Pulmonary artery endothelial cell (primary cell): ENCODE measurements around the gene NACC2. TPM values are rescaled to one million over a fixed set of nuclear protein-coding genes. Genes with fewer than 3 reads are reported as not detected.
"Not testable (repeated sequence)": the region's sequence is repeated elsewhere in the genome, so short reads cannot be mapped to it uniquely, and the experiment has no call there.

Experiments
- DNase-seq: peaks from one replicate; pipeline ENCODE4 v3.0.0-alpha.2; 2011; ENCODE audit warnings: low read depth, low spot score
- total RNA-seq: library from RNA; depleted of rRNA; stranded (reverse); fragments of >200 nt; gene quantifications from 2 replicates; pipeline ENCODE4 v1.2.3, GENCODE V29; 2014

The NACC2 gene
- total RNA-seq, 1 donor from 2014 or later = 25.5 TPM

GRCh38 chr9:136110082-136111061 lies 15.3 kb upstream of the NACC2 start:
- no peak for DNase-seq

GRCh38 chr9:136109351-136110081 lies 14.4 kb upstream of the NACC2 start:
- DNase-seq = peak; percentile 57

- DNase-seq = no peak
Observed at GRCh38 chr9:136108648-136109266, 13.7 kb upstream of the NACC2 start.

GRCh38 chr9:136107953-136108647 lies 13.0 kb upstream of the NACC2 start:
- DNase-seq = no peak

GRCh38 chr9:136107155-136107952 lies 12.3 kb upstream of the NACC2 start:
- no peak for DNase-seq

- no peak for DNase-seq
Observed at GRCh38 chr9:136105398-136106135, 10.5 kb upstream of the NACC2 start.

DNA sequence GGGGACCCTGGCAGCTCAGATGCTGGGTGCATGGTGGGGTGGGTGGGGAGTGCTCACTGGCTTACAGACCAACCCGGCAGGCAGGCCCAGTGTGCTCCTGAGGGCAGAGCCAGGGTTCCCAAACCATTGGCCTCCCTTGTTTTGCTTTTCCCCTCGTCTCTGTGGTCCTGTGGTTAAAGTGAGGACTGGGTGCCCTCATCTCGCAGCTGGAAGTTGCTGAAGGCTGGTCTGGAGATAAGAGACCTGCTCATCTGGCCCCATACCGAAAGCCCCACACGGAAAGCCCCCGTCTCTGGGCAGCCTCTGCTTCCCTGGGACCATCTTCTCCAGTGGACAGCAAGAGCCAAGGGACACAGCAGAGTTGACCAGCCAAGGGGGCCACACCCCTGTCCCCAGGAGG lies 9.8 kb upstream of the NACC2 start:
- DNase-seq = no peak

DNA sequence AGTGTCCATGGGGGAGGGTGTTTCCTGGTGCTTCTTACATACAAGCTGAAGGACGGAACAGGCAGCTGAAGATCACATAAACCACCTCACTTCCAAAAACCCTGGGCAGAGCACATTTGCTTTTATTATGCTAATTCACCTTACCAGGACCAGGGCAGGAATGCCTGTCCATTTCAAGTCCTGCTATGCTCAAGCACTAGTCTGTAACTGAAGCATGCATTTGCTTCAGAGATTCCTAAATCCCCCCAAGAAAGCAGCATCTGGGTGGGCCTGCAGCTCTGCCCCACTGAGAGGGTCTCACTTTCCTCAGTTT lies 9.4 kb upstream of the NACC2 start:
- DNase-seq = no peak

DNA sequence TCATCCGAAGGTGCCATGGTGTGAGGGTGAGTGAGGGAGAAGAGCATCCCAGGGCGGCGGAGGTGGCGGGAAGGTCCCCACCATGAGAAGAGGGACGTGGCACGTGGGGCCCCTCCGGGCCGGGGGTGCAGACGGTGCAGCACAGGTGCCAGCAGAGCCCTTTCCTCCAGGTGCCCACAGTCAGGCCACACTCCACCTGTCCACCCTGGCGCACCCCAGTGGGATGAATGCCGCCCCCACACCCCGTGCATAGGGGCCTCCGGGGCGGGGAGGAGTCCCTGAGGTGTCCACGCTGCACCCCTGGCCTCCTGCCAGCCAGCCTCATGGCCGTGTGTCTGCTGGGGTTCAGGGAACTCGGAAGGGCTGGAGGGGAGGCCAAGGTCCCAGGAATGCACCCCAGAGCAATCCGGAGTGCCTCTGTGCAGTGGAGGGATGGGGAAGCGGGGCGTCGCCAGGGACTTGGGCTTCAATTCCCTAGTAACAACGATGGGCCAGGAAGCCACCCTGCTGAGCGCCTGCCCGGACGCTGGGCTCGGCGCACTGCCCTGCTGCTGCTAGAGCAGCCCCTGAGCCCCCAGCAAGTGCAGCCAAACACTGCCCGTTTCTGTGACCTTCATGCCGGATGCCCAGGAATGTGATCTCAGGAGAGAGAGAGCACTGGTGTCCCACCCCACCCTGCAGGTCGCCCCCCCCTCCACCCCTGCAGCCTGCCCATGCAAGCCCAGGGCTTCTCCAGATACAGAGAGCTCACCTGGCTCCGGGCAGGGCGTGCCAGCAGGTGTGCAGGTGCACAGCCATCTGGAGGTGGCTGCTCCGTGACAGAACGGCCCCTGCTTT lies 8.8 kb upstream of the NACC2 start:
- no peak for DNase-seq

DNA sequence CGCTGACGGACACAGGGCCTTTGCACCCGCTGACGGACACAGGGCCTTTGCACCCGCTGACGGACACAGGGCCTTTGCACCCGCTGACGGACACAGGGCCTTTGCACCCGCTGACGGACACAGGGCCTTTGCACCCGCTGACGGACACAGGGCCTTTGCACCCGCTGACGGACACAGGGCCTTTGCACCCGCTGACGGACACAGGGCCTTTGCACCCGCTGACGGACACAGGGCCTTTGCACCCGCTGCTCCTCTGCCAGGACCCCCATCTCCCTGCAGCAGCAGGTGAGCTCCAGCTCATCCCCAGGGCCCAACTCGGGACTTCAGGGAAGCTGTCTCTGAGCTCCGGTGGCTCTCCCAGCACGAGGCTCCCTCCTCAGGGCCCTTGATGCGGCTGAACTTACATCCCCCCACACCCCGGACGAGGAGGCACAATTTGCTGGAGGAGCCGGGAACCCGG lies 6.6 kb upstream of the NACC2 start:
- not testable (repeated sequence) for DNase-seq

DNA sequence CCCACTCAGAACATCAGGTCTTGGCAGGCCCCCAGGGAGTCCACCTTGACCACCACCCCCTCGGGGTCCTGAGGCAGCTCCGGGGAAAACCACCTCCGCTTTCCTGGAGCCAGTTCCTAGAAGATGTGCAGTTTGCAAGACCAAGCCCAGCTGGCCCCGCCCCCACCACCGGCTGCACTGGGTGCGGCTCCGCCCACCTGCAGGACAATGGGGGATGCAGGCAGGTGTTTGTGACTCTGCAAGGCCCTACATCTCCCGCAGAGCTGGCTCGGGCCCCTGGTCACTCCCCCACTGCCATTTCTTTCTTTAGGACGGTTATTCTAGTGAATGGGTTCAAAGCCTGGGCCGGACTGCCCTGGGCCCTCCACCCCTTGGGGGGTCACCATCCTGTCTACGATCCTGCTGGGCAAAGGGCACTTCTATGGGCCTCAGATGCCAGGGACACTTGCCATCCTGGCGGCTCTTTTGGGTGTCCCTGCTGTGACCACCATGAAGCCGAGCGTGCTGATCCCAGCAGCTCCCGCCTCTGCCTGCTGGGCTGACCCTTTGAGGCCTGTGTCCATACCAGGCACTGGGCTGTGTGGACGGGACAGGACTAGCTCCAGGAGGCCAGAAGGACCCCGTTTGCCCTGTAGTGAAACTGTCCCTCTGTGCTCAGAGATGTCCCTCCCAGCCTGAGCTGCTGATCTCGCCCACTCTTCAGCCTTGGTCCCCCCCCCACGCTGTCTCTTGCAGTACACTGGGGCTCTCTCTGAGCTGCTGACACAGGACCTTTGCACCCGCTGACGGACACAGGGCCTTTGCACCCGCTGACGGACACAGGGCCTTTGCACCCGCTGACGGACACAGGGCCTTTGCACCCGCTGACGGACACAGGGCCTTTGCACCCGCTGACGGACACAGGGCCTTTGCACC lies 5.9 kb upstream of the NACC2 start:
- no peak for DNase-seq

- no peak for DNase-seq
Observed at GRCh38 chr9:136099542-136099941, 4.5 kb upstream of the NACC2 start.

DNA sequence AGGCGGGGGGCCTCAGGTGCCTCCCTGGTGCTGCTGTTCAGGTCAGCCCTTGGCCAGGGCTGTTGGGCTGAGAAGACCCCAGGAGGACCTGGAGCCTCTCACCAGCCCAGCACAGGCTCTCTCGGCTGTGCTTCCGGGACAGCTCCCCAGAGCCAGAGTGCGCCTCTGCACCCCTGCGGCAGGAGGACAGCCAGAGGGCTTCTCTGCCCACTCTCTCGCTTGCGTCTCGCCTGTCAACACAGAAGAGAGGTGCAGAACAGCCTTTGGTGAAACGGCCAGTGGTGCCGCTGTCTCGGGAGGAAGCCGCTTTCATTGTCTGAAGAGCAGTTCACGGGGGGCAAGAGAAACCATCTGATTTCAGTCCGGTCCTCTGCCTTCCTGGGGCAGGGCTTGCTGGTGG lies 3.8 kb upstream of the NACC2 start:
- no peak for DNase-seq

DNA sequence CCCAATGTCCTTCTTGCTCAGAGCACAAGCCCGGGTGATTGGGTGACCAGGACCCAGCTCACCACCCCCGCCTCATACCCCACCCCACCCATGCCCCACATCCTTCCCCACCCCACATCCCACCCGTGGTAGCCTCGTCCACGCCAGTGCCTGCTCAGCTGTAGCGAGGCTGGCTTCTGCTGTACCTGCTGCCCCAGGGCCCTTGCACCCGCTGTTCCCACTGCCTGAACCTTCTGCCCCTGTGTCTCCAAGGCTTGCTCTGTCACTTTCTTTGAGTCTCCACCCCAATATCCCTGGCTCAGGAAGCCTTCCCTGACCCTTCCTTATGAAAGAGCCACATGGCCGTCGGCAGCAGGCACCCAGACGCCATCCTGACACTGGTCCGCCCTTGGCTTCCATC lies 3.1 kb upstream of the NACC2 start:
- no peak for DNase-seq

- DNase-seq = no peak
Observed at GRCh38 chr9:136096505-136097001, 1.5 kb upstream of the NACC2 start.

- DNase-seq = no peak
Observed at GRCh38 chr9:136093995-136094881, 851 bp downstream of the NACC2 start.
